BLaER1 (cell line): ENCODE data around the gene PRF1.

Source experiments
- H3K27ac ChIP-seq: shearing (Covaris generic); formaldehyde crosslinking; 2 replicates; pipeline ENCODE4 v1.8.1; 2022
- H3K27me3 ChIP-seq: shearing (Covaris generic); formaldehyde crosslinking; 2 replicates; pipeline ENCODE4 v1.8.1; 2022
- H3K36me3 ChIP-seq: shearing (Covaris generic); formaldehyde crosslinking; 2 replicates; pipeline ENCODE4 v1.8.1; 2022
- H3K4me1 ChIP-seq: shearing (Covaris generic); formaldehyde crosslinking; 2 replicates; pipeline ENCODE4 v1.8.1; 2022
- H3K4me2 ChIP-seq: shearing (Covaris generic); formaldehyde crosslinking; 2 replicates; pipeline ENCODE4 v1.8.1; 2022
- H3K4me3 ChIP-seq: shearing (Covaris generic); formaldehyde crosslinking; 2 replicates; pipeline ENCODE4 v1.8.1; 2022
- H3K9ac ChIP-seq: shearing (Covaris generic); formaldehyde crosslinking; 2 replicates; pipeline ENCODE4 v1.8.1; 2022
- H3K9me3 ChIP-seq: shearing (Covaris generic); formaldehyde crosslinking; 2 replicates; pipeline ENCODE4 v1.8.1; 2022
- H4K20me1 ChIP-seq: shearing (Covaris generic); formaldehyde crosslinking; 2 replicates; pipeline ENCODE4 v1.8.1; 2022
- Cebpa-rat ChIP-seq: shearing (Covaris generic); IDR thresholded peaks from 2 replicates; pipeline ENCODE4 v1.8.1; 2022

PRF1 gene

DNA sequence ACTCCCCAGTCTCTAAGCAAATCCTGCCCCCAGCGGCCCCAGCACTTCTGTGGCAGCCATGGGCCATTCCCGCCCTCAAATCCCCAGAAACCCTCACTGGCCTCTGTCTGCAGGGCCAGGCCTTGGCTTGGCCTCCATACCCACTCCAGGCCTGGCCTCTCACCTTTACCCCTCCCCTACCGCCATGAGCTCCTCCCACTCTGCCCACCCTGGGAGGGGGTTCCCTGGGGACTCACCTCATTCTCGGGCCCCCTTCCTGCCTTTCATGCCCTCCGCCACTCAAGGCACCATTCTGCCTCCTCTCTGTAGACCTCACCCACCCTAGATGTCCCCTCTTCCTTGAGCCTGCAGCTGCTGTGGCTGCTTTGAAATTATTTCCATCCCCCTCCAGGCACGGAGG is 41.0 kb downstream of the PRF1 start:
- Histone ChIP-seq H4K20me1 (peaks cover 43% of the 10 kb centered on the region; the same call in 1 of the 2 replicates), H3K9ac (no peak overlapping the region), H3K9me3 (no peaks in the 10 kb centered on the region), H3K36me3 (peaks cover 32% of the 10 kb centered on the region), H3K4me2 (peak overlapping the region; percentile 87), H3K27ac (peak overlapping the region; percentile 79), H3K4me1 (peaks cover 95% of the 10 kb centered on the region), H3K4me3 (no peak overlapping the region), H3K27me3 (no peaks in the 10 kb centered on the region)
- TF ChIP-seq Cebpa-rat, result no peak

DNA sequence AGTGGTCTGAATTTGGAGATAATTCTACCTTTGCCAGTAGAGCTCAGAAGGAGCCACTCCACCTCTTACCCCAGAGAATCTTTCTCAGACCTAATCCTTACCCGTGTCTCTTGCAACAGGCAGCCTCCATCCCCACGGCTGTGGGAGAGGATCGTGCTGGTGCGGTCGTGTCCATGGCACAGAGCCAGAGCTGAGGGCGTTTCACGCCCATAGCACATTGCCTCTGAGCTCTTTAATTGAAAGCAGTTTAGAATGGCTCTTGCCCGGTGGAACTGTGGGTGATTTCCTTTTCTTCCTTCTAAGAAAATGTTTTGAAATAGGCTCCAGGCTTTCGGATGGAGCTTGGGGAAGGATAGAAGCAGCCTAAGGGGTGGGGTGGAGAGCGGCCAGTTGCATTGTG is 41.5 kb downstream of the PRF1 start:
- Histone ChIP-seq H3K4me1 (peaks cover 90% of the 10 kb centered on the region), H3K9ac (no peak overlapping the region)

GRCh38 chr10:70560511-70560941 is 42.0 kb downstream of the PRF1 start:
- Histone ChIP-seq H3K4me1 (peaks cover 85% of the 10 kb centered on the region), H3K27me3 (no peaks in the 10 kb centered on the region), H3K9ac (no peak overlapping the region), H3K27ac (peak overlapping the region; percentile 51), H3K9me3 (no peaks in the 10 kb centered on the region), H3K4me3 (no peak overlapping the region), H3K4me2 (peak overlapping the region; percentile 87), H4K20me1 (peaks cover 36% of the 10 kb centered on the region; the same call in 1 of the 2 replicates), H3K36me3 (peaks cover 31% of the 10 kb centered on the region)
- no peak for TF ChIP-seq Cebpa-rat

More for the DNA sequence above, 41.5 kb downstream of the PRF1 start:
- Histone ChIP-seq H3K4me3 (no peak overlapping the region), H3K36me3 (peaks cover 32% of the 10 kb centered on the region), H3K4me2 (peak overlapping the region; percentile 87), H3K9me3 (no peaks in the 10 kb centered on the region), H3K27me3 (no peaks in the 10 kb centered on the region), H3K27ac (peak overlapping the region; percentile 51), H4K20me1 (peaks cover 38% of the 10 kb centered on the region; the same call in 1 of the 2 replicates)
- no peak for TF ChIP-seq Cebpa-rat

GRCh38 chr10:70559861-70560260 is 42.7 kb downstream of the PRF1 start:
- H4K20me1 ChIP-seq, result peaks cover 36% of the 10 kb centered on the region; the same call in 1 of the 2 replicates
- H3K36me3 ChIP-seq, result peaks cover 36% of the 10 kb centered on the region
- H3K4me3 ChIP-seq, result no peak overlapping the region
- H3K27ac ChIP-seq, result 0 out of 2 replicates have a peak overlapping the region, but pooled peaks have one; percentile 51
- no peaks in the 10 kb centered on the region for H3K9me3 ChIP-seq
- H3K4me2 ChIP-seq, result peak overlapping the region; percentile 87; the same call in 1 of the 2 replicates
- no peaks in the 10 kb centered on the region for H3K27me3 ChIP-seq
- H3K9ac ChIP-seq, result no peak overlapping the region
- no peak for TF ChIP-seq Cebpa-rat
- peaks cover 78% of the 10 kb centered on the region for H3K4me1 ChIP-seq

DNA sequence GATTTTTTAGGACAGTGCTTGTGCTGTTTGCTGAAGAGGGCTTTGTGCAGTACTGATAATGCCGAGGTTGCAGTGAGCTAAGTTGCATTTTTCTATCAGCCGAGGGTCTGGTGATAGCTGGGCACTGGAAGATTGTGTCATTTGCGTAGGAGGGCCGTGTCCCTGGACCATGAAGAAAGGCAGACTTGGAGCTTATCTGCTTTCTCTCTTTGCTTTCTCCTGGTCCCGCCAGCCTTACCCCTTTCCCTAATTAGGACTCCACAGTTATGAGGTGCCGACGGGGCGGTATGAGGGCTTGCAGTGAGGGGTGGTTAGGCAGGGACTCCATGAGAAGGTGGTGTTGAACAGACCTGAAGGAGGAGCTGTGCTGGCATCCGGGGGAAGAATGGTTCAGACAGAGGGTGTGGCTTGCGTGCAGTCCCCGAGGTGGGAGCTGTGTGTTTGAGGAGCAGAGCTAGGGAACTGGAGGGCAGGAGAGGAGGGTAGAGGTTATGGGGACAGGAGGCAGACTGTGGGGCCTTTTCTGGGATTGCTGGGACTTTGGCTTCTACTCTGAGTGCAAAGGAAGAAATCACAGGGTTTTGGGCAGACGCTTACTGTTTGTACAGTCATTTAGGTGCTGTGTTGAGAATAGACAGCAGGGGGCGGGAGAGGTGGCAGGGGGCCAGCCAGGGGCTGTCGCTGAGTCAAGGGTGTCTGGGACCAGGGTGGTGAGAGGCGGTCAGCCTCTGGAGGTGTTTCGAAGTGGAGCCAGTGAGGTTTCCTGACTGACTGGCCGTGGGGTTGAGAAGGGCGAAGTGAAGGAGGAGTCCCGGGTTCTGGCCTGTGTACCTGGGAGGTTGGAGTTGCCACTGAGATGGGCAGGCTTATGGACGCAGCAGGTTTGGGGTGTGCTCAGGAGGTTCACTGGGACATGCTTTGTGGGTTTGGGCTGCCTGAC is 43.4 kb downstream of the PRF1 start:
- H4K20me1 ChIP-seq, result peaks cover 36% of the 10 kb centered on the region; the same call in 1 of the 2 replicates
- peaks cover 71% of the 10 kb centered on the region for H3K4me1 ChIP-seq
- peaks cover 29% of the 10 kb centered on the region for H3K36me3 ChIP-seq
- H3K9ac ChIP-seq, result no peak overlapping the region
- H3K27ac ChIP-seq, result no peak overlapping the region
- no peaks in the 10 kb centered on the region for H3K9me3 ChIP-seq
- H3K27me3 ChIP-seq, result no peaks in the 10 kb centered on the region
- H3K4me3 ChIP-seq, result no peak overlapping the region
- no peak for TF ChIP-seq Cebpa-rat
- peak overlapping the region; percentile 87 for H3K4me2 ChIP-seq

GRCh38 chr10:70558295-70558694 is 44.2 kb downstream of the PRF1 start:
- Histone ChIP-seq H3K27me3 (no peaks in the 10 kb centered on the region), H4K20me1 (peaks cover 36% of the 10 kb centered on the region; the same call in 1 of the 2 replicates), H3K4me1 (peaks cover 62% of the 10 kb centered on the region), H3K9me3 (no peaks in the 10 kb centered on the region), H3K36me3 (peaks cover 30% of the 10 kb centered on the region), H3K9ac (no peak overlapping the region), H3K4me3 (no peak overlapping the region), H3K4me2 (peak overlapping the region; percentile 37), H3K27ac (no peak overlapping the region)
- TF ChIP-seq Cebpa-rat, result no peak

DNA sequence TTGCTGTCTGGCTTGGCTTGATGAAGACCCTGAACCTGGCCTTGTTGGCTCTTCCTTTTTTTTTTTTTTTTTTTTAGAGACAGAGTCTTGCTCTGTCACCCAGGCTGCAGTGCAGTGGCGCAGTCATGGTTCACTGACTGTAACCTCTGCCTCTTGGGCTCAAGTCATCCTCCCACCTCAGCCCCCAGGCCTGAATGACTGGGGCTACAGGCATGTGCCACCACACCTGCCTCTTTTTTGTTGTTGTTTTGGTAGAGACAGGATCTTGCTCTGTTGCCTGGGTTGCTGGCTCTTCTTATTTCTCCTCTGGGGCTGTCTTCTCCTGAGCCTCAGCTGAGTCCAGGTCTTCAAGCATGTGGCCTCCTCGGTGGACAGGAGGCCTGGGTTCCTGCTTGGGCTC is 44.7 kb downstream of the PRF1 start:
- H3K9ac ChIP-seq, result no peak overlapping the region
- peaks cover 34% of the 10 kb centered on the region for H3K36me3 ChIP-seq
- peak overlapping the region; percentile 37 for H3K4me2 ChIP-seq
- no peaks in the 10 kb centered on the region for H3K9me3 ChIP-seq
- H4K20me1 ChIP-seq, result peaks cover 36% of the 10 kb centered on the region; the same call in 1 of the 2 replicates
- TF ChIP-seq Cebpa-rat, result no peak
- H3K4me3 ChIP-seq, result no peak overlapping the region
- H3K27me3 ChIP-seq, result no peaks in the 10 kb centered on the region
- peaks cover 58% of the 10 kb centered on the region for H3K4me1 ChIP-seq
- H3K27ac ChIP-seq, result peak overlapping the region; percentile 22; the same call in 1 of the 2 replicates

GRCh38 chr10:70557086-70557845 is 45.3 kb downstream of the PRF1 start:
- Histone ChIP-seq H3K4me2 (peak overlapping the region; percentile 37), H4K20me1 (peaks cover 35% of the 10 kb centered on the region; the same call in 1 of the 2 replicates), H3K27me3 (no peaks in the 10 kb centered on the region), H3K27ac (peak overlapping the region; percentile 22; the same call in 1 of the 2 replicates), H3K4me3 (no peak overlapping the region), H3K4me1 (peaks cover 52% of the 10 kb centered on the region), H3K9me3 (no peaks in the 10 kb centered on the region), H3K36me3 (peaks cover 40% of the 10 kb centered on the region), H3K9ac (no peak overlapping the region)
- no peak for TF ChIP-seq Cebpa-rat

DNA sequence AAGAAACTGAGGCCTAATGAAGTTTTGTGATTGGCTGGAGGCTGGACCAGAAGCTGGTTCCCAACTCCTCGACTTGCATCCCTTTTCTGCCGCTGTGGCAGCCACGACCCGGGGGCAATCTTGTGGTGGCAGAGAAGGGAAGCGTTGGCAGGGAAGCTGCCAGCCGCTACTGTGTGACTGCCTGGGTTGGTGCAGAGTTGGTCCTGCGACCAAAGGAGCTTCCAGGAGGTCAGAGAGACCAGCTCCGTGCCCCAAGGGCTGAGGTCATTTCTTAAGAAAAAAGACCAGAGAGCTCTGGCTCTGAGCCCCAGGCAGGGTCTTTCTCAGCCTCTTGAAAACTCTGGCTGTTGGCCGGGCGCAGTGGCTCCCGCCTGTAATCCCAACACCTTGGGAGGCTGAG is 47.2 kb downstream of the PRF1 start:
- no peak for TF ChIP-seq Cebpa-rat
- no peak overlapping the region for H3K4me3 ChIP-seq
- peaks cover 42% of the 10 kb centered on the region for H3K4me1 ChIP-seq
- H3K36me3 ChIP-seq, result peaks cover 59% of the 10 kb centered on the region
- no peak overlapping the region for H3K27ac ChIP-seq
- no peak overlapping the region for H3K9ac ChIP-seq
- H3K9me3 ChIP-seq, result no peaks in the 10 kb centered on the region
- H3K4me2 ChIP-seq, result no peak overlapping the region
- H3K27me3 ChIP-seq, result no peaks in the 10 kb centered on the region
- peaks cover 20% of the 10 kb centered on the region; the same call in 1 of the 2 replicates for H4K20me1 ChIP-seq
